Keratinocyte (primary cell): ENCODE data around the gene USHBP1. TPM values are rescaled to one million over a fixed set of nuclear protein-coding genes. Genes with fewer than 3 reads are reported as not detected.

Experiments used
- DNase-seq: peaks from one replicate; pipeline ENCODE4 v3.0.0-alpha.2; 2011; ENCODE audit warnings: low read depth, missing footprints, low spot score
- FAIRE-seq: peaks from 2 replicates; lab custom pipeline; 2011; peaks lifted over from hg19 to GRCh38; lab: Jason Lieb, UNC
- H2AFZ ChIP-seq: 2 replicates; pipeline ENCODE4 v1.6.0; 2012; ENCODE audit warnings: low read length, control low read depth, inconsistent platforms; ENCODE audit not compliant: control insufficient read depth
- H3K27ac ChIP-seq: 2 replicates; pipeline ENCODE4 v1.5.1; 2011; ENCODE audit warnings: low read length; ENCODE audit not compliant: control insufficient read depth, insufficient read depth
- H3K27me3 ChIP-seq: 3 replicates; pipeline ENCODE4 v1.6.0; 2011; ENCODE audit warnings: low read length; ENCODE audit not compliant: control insufficient read depth, insufficient read depth; ENCODE audit errors: extremely low read depth
- H3K36me3 ChIP-seq, 2 experiments: 2 replicates in 1 of 2; 3 replicates in 1 of 2; pipeline ENCODE4 v1.5.1; 2011; ENCODE audit warnings: low read length in 2 of 2, mild to moderate bottlenecking in 1 of 2; ENCODE audit not compliant: control insufficient read depth in 2 of 2, insufficient read depth in 2 of 2; ENCODE audit errors: extremely low read depth in 1 of 2
- H3K4me1 ChIP-seq: 3 replicates; pipeline ENCODE4 v1.5.1; 2011; ENCODE audit warnings: low read length; ENCODE audit not compliant: control insufficient read depth, insufficient read depth; ENCODE audit errors: extremely low read depth
- H3K4me2 ChIP-seq: 3 replicates; pipeline ENCODE4 v1.6.0; 2011; ENCODE audit warnings: low read depth, low read length; ENCODE audit not compliant: control insufficient read depth, insufficient read depth; ENCODE audit errors: extremely low read depth
- H3K4me3 ChIP-seq, 3 experiments: fragments of 200-600 bp in 1 of 3; sonication (generic) in 1 of 3; 2 replicates in 2 of 3; 3 replicates in 1 of 3; pipeline ENCODE4 v1.5.1; 2011 to 2016; ENCODE audit warnings: low read length in 3 of 3, mild to moderate bottlenecking in 3 of 3, control low read depth in 2 of 3, inconsistent platforms in 1 of 3, low read depth in 1 of 3, mixed read lengths in 1 of 3, mixed run types in 1 of 3, moderate library complexity in 1 of 3; ENCODE audit not compliant: control insufficient read depth in 2 of 3, insufficient read depth in 2 of 3; ENCODE audit errors: extremely low read depth in 1 of 3
- H3K79me2 ChIP-seq: 2 replicates; pipeline ENCODE4 v1.6.0; 2012; ENCODE audit warnings: low read length; ENCODE audit not compliant: control insufficient read depth, insufficient read depth
- H3K9ac ChIP-seq: 3 replicates; pipeline ENCODE4 v1.6.0; 2011; ENCODE audit warnings: low read length; ENCODE audit not compliant: control insufficient read depth, insufficient read depth; ENCODE audit errors: extremely low read depth
- H3K9me1 ChIP-seq: 3 replicates; pipeline ENCODE4 v1.6.0; 2011; ENCODE audit warnings: low read length; ENCODE audit not compliant: control insufficient read depth, insufficient read depth; ENCODE audit errors: extremely low read depth
- H3K9me3 ChIP-seq: 2 replicates; pipeline ENCODE4 v1.5.1; 2012; ENCODE audit warnings: low read depth, low read length; ENCODE audit not compliant: control insufficient read depth
- H4K20me1 ChIP-seq: 3 replicates; pipeline ENCODE4 v1.6.0; 2011; ENCODE audit warnings: low read length; ENCODE audit not compliant: control insufficient read depth, insufficient read depth; ENCODE audit errors: extremely low read depth
- CTCF ChIP-seq, 3 experiments: IDR thresholded peaks in 1 of 3; conservative IDR thresholded peaks in 1 of 3; optimal IDR thresholded peaks in 1 of 3; 2 replicates in 2 of 3; 3 replicates in 1 of 3; pipeline versions ENCODE3 to v1.5.1; 2011; ENCODE audit warnings: low read length in 3 of 3, mild to moderate bottlenecking in 3 of 3, moderate library complexity in 2 of 3, control low read depth in 1 of 3, inconsistent platforms in 1 of 3; ENCODE audit not compliant: insufficient read depth in 2 of 3; ENCODE audit errors: extremely low read depth in 1 of 3
- EZH2 ChIP-seq: IDR thresholded peaks from one replicate; pipeline ENCODE4 v1.6.1; 2012; ENCODE audit warnings: inconsistent platforms, mild to moderate bottlenecking, low read length, moderate library complexity
- dilution Hi-C: fragments of 300-500 bp; cut with MboI; formaldehyde crosslinking; loops from one replicate; pipeline ENCODE4 v1.7.0; 2020; ENCODE audit warnings: low sequenced_read_pairs; ENCODE audit not compliant: extremely low pct_ligation_motif_present
- polyA plus RNA-seq, 5 experiments: library from polyadenylated mRNA; depleted of rRNA in 3 of 5; stranded (reverse) in 3 of 5; stranded (forward) in 1 of 5; unstranded in 1 of 5; fragments of >200 nt; gene quantifications; 1 replicate in 1 of 5; 2 replicates in 3 of 5; 3 replicates in 1 of 5; pipeline versions ENCODE4 v1.2.1 to v1.2.3, GENCODE V29; 2011 to 2012; ENCODE audit warnings: missing spikeins in 2 of 5, low read depth in 1 of 5, low replicate concordance in 1 of 5

Gene USHBP1
- polyA plus RNA-seq, 1 donor (not counting 4 experiments of a cell fraction or from before 2014, with no cell fraction given), result not detected

- FAIRE-seq (no peak), DNase-seq (no peak)
- Histone ChIP-seq H3K79me2 (no peaks in the 10 kb centered on the region), H4K20me1 (no peaks in the 10 kb centered on the region), H3K4me1 (no peaks in the 10 kb centered on the region), H3K27me3 (no peaks in the 10 kb centered on the region), H3K27ac (no peak overlapping the region), H3K4me3 (no peak overlapping the region), H3K36me3 (no peaks in the 10 kb centered on the region), H3K9ac (no peak overlapping the region), H2AFZ (no peak overlapping the region), H3K9me1 (no peaks in the 10 kb centered on the region), H3K4me2 (no peak overlapping the region), H3K9me3 (peaks cover 5% of the 10 kb centered on the region)
- dilution Hi-C loops, result no loop called here
- TF ChIP-seq EZH2 (no peak), CTCF (optimal IDR thresholded peaks at IDR 0.05 in 1 of 3, IDR thresholded peaks at IDR 0.05 in 1 of 3, conservative IDR thresholded peaks at IDR 0.05 in 1 of 3; ENCODE audit: extremely low read depth in 1 of 3, insufficient read depth in 2 of 3, low read length in 3 of 3) (no peak)
Observed at GRCh38 chr19:17255150-17255621, 9.4 kb downstream of the USHBP1 start.

DNA sequence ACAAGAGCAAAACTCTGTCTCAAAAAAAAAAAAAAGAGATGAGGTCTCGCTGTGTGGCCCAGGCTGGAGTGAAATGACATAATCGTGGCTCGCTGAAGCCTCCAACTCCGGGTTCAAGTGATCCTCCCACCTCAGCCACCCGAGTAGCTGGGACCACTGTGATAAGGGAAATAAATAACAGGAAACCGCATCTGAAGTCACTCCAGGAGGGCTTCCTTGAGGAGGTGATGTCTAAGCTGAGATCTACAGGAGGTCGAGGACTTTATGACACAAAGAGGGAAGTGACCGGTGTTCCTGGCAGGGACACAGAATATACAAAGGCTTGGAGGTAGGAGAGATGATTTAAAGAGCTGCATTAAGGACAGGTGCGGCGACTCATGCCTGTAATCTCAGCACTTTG, 9.9 kb downstream of the USHBP1 start:
- FAIRE-seq (no peak), DNase-seq (no peak)
- H3K27ac ChIP-seq, result no peak overlapping the region
- H3K9me1 ChIP-seq, result no peaks in the 10 kb centered on the region
- no peak overlapping the region for H3K4me2 ChIP-seq
- H3K27me3 ChIP-seq, result no peaks in the 10 kb centered on the region
- H2AFZ ChIP-seq, result no peak overlapping the region
- H4K20me1 ChIP-seq, result no peaks in the 10 kb centered on the region
- no peaks in the 10 kb centered on the region for H3K4me1 ChIP-seq
- H3K4me3 ChIP-seq, result no peak overlapping the region
- dilution Hi-C loops, result no loop called here
- peaks cover 5% of the 10 kb centered on the region for H3K9me3 ChIP-seq
- H3K9ac ChIP-seq, result no peak overlapping the region
- no peaks in the 10 kb centered on the region for H3K36me3 ChIP-seq
- TF ChIP-seq CTCF (optimal IDR thresholded peaks at IDR 0.05 in 1 of 3, IDR thresholded peaks at IDR 0.05 in 1 of 3, conservative IDR thresholded peaks at IDR 0.05 in 1 of 3; ENCODE audit: extremely low read depth in 1 of 3, insufficient read depth in 2 of 3, low read length in 3 of 3), result no peak
- TF ChIP-seq EZH2, result no peak
- H3K79me2 ChIP-seq, result no peaks in the 10 kb centered on the region
